ENCODE data around the gene PIGL. TPM values are rescaled to one million over a fixed set of nuclear protein-coding genes. Genes with fewer than 3 reads are reported as not detected.
A peak's percentile ranks its signal among the peaks of the same experiment; 100 is the strongest.

PIGL gene
- total RNA-seq, 8 experiments from 2014 or later: 14.3 to 59.9 (median 31.6) TPM

GRCh38 chr17:16339402-16339801 lies 122.4 kb downstream of the PIGL start:
- in situ Hi-C loops (cut with MboI; ENCODE audit: low pct_unique_long_range_greater_than_20kb in 2 of 9, low sequenced_read_pairs in 9 of 9, unreplicated experiment in 9 of 9): no loop called here
- WGBS, 10 experiments: 94 to 100% (median 100%) methylated on average over 1 of the region's 1 CpG; no CpG with 5 or more reads in 5 of the 10 experiments

GRCh38 chr17:16339959-16340358 lies 122.9 kb downstream of the PIGL start:
- H3K27ac ChIP-seq: no peak overlapping the region
- no peak for ATAC-seq (replicated peaks in 6 of 8)
- no peak overlapping the region for H3K4me3 ChIP-seq
- in situ Hi-C loops (cut with MboI; ENCODE audit: low pct_unique_long_range_greater_than_20kb in 2 of 9, low sequenced_read_pairs in 9 of 9, unreplicated experiment in 9 of 9): no loop called here
- 80 to 100% (median 100%) methylated on average over 1 of the region's 1 CpG; no CpG with 5 or more reads in 2 of the 10 experiments for WGBS, 10 experiments
- no peaks in the 10 kb centered on the region for H3K4me1 ChIP-seq (replicated peaks in 1 of 2)

More at GRCh38 chr17:16339402-16339801, 122.4 kb downstream of the PIGL start:
- ATAC-seq (replicated peaks in 6 of 8): no peak
- Histone ChIP-seq H3K27ac (no peak overlapping the region), H3K4me3 (no peak overlapping the region), H3K4me1 (replicated peaks in 1 of 2) (no peaks in the 10 kb centered on the region)

DNA sequence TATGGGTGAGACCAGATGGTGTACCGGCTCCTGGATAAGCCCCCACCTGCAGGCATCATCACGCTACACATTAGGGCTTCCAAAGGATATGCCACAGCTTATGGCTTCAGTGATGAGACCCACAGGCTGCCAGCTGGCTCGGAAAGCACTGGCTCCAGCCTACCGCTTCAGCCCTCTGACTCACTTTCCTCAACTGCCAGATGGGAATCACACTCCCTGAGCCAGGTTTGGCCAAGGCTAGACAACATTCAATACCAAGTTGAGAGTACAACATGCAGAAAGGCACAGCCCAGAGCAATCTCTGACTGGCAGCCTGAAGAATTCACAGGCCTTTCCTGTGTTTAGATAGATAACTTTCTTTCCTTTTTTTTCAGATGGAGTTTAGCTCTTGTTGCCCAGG lies 126.0 kb downstream of the PIGL start:
- ATAC-seq (replicated peaks in 6 of 8): peak in 1 of 8 experiments; percentile 10
- H3K4me1 ChIP-seq (replicated peaks in 1 of 2): no peaks in the 10 kb centered on the region
- no peak overlapping the region for H3K4me3 ChIP-seq
- 33 to 100% (median 100%) methylated on average over 1 of the region's 4 CpGs; no CpG with 5 or more reads in 4 of the 10 experiments for WGBS, 10 experiments
- in situ Hi-C loops (cut with MboI; ENCODE audit: low pct_unique_long_range_greater_than_20kb in 2 of 9, low sequenced_read_pairs in 9 of 9, unreplicated experiment in 9 of 9): no loop called here
- H3K27ac ChIP-seq: no peak overlapping the region

GRCh38 chr17:16343569-16343968 lies 126.6 kb downstream of the PIGL start:
- in situ Hi-C loops (cut with MboI; ENCODE audit: low pct_unique_long_range_greater_than_20kb in 2 of 9, low sequenced_read_pairs in 9 of 9, unreplicated experiment in 9 of 9): no loop called here
- ATAC-seq (replicated peaks in 6 of 8): no peak
- Histone ChIP-seq H3K27ac (no peak overlapping the region), H3K4me3 (no peak overlapping the region), H3K4me1 (replicated peaks in 1 of 2) (no peaks in the 10 kb centered on the region)
- no CpG with 5 or more reads among the region's 3 CpGs for WGBS, 10 experiments

DNA sequence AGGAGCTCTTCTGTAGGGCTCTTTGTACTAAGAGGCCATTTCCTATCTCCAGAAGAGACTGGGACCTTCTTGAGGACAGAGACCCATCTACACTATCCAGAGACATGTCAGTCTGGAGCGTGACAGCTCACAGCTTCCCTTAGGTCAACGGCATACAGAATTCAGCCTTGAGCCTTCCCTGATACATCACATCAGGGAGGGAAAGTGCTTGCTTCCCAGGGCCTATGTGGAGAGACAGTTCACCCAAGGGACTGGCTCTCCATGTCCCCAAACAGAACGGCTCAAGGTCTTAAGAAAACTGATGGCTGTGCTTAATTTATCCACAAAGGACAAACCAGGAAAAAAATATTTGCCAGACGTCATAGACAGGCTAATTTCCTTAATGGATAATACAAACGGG lies 128.6 kb downstream of the PIGL start:
- in situ Hi-C loops (cut with MboI; ENCODE audit: low pct_unique_long_range_greater_than_20kb in 2 of 9, low sequenced_read_pairs in 9 of 9, unreplicated experiment in 9 of 9): no loop called here
- H3K4me1 ChIP-seq (replicated peaks in 1 of 2): peaks cover 0 to 3% of the 10 kb centered on the region in 2 donors
- ATAC-seq (replicated peaks in 6 of 8): no peak
- H3K4me3 ChIP-seq: no peak overlapping the region
- H3K27ac ChIP-seq: no peak overlapping the region
- 43 to 100% (median 86%) methylated on average over 1 to 5 of the region's 5 CpGs; no CpG with 5 or more reads in 2 of the 10 experiments for WGBS, 10 experiments

- Histone ChIP-seq H3K4me1 (replicated peaks in 1 of 2) (peaks cover 0 to 9% of the 10 kb centered on the region in 2 donors), H3K4me3 (no peak overlapping the region), H3K27ac (no peak overlapping the region)
- in situ Hi-C loops (cut with MboI; ENCODE audit: low pct_unique_long_range_greater_than_20kb in 2 of 9, low sequenced_read_pairs in 9 of 9, unreplicated experiment in 9 of 9): no loop called here
- ATAC-seq (replicated peaks in 6 of 8): no peak
- WGBS, 10 experiments: 82 to 100% (median 100%) methylated on average over 1 to 6 of the region's 6 CpGs; no CpG with 5 or more reads in 3 of the 10 experiments
These were observed 129.8 kb downstream of the PIGL start for GRCh38 chr17:16346721-16347271.

- Histone ChIP-seq H3K4me1 (replicated peaks in 1 of 2) (peaks cover 0 to 9% of the 10 kb centered on the region in 2 donors), H3K4me3 (no peak overlapping the region), H3K27ac (no peak overlapping the region)
- in situ Hi-C loops (cut with MboI; ENCODE audit: low pct_unique_long_range_greater_than_20kb in 2 of 9, low sequenced_read_pairs in 9 of 9, unreplicated experiment in 9 of 9): no loop called here
- no peak for ATAC-seq (replicated peaks in 6 of 8)
- 82 to 100% (median 100%) methylated on average over 1 to 3 of the region's 6 CpGs; no CpG with 5 or more reads in 3 of the 10 experiments for WGBS, 10 experiments
These were observed 131.6 kb downstream of the PIGL start for GRCh38 chr17:16348586-16348985.

GRCh38 chr17:16349431-16349830 lies 132.4 kb downstream of the PIGL start:
- no peak for ATAC-seq (replicated peaks in 6 of 8)
- Histone ChIP-seq H3K4me3 (no peak overlapping the region), H3K4me1 (replicated peaks in 1 of 2) (peaks cover 0 to 9% of the 10 kb centered on the region in 2 donors), H3K27ac (no peak overlapping the region)
- in situ Hi-C loops (cut with MboI; ENCODE audit: low pct_unique_long_range_greater_than_20kb in 2 of 9, low sequenced_read_pairs in 9 of 9, unreplicated experiment in 9 of 9): no loop called here
- 93 to 100% (median 100%) methylated on average over 1 to 5 of the region's 5 CpGs; no CpG with 5 or more reads in 4 of the 10 experiments for WGBS, 10 experiments

GRCh38 chr17:16351831-16352230 lies 134.8 kb downstream of the PIGL start:
- peaks cover 0 to 9% of the 10 kb centered on the region in 2 donors for H3K4me1 ChIP-seq (replicated peaks in 1 of 2)
- ATAC-seq (replicated peaks in 6 of 8): no peak
- peak overlapping the region; percentile 85 to 86 for H3K27ac ChIP-seq
- in situ Hi-C loops (cut with MboI; ENCODE audit: low pct_unique_long_range_greater_than_20kb in 2 of 9, low sequenced_read_pairs in 9 of 9, unreplicated experiment in 9 of 9): loop anchor here in 1 of 9 experiments (25.0 kb wide), 1 partner anchor 160 kb away; no protein-coding TSS in a partner anchor
- H3K4me3 ChIP-seq: peak overlapping the region; percentile 46 to 69 (median 63)
- whole genome bisulfite sequencing, 10 experiments: 0 to 46% (median 7%) methylated on average over 5 to 10 of the region's 10 CpGs; no CpG with 5 or more reads in 1 of the 10 experiments

DNA sequence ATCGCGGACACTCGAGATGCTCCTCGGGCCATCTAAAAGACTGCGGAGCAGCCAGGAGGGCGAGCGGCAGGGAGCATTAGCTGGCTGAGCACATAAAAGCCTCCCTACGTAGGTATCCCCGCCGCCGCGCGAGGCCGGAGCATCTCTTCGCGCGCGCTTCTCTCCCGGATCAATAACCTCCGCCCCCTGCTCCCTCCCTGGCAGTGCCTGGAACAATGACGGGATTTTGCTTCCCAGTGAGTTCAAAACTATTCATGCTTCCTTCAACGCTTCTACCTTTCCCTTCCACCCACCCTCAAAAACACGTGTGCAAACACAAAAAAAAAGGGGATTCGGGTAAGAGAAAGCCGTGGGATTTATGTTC lies 135.3 kb downstream of the PIGL start:
- peak overlapping the region; percentile 46 to 69 (median 63) for H3K4me3 ChIP-seq
- in situ Hi-C loops (cut with MboI; ENCODE audit: low pct_unique_long_range_greater_than_20kb in 2 of 9, low sequenced_read_pairs in 9 of 9, unreplicated experiment in 9 of 9): loop anchor here in 1 of 9 experiments (25.0 kb wide), 1 partner anchor 160 kb away; no protein-coding TSS in a partner anchor
- peak; percentile 54 to 83 (median 80) for ATAC-seq (replicated peaks in 6 of 8)
- 0 to 2% (median 0%) methylated on average over 4 to 18 of the region's 25 CpGs; no CpG with 5 or more reads in 6 of the 10 experiments for WGBS, 10 experiments
- peak overlapping the region; percentile 85 to 86 for H3K27ac ChIP-seq
- peaks cover 0 to 9% of the 10 kb centered on the region in 2 donors for H3K4me1 ChIP-seq (replicated peaks in 1 of 2)

- in situ Hi-C loops (cut with MboI; ENCODE audit: low pct_unique_long_range_greater_than_20kb in 2 of 9, low sequenced_read_pairs in 9 of 9, unreplicated experiment in 9 of 9): loop anchor here in 1 of 9 experiments (25.0 kb wide), 1 partner anchor 160 kb away; no protein-coding TSS in a partner anchor
- Histone ChIP-seq H3K4me3 (peak overlapping the region; percentile 46 to 69 (median 63)), H3K4me1 (replicated peaks in 1 of 2) (peaks cover 0 to 9% of the 10 kb centered on the region in 2 donors), H3K27ac (peak overlapping the region; percentile 85 to 86)
- ATAC-seq (replicated peaks in 6 of 8): peak; percentile 62 to 71 (median 66)
- WGBS, 10 experiments: 0 to 6% (median 1%) methylated on average over 2 to 16 of the region's 75 CpGs; no CpG with 5 or more reads in 7 of the 10 experiments
These were observed 135.8 kb downstream of the PIGL start for GRCh38 chr17:16352667-16353316.

DNA sequence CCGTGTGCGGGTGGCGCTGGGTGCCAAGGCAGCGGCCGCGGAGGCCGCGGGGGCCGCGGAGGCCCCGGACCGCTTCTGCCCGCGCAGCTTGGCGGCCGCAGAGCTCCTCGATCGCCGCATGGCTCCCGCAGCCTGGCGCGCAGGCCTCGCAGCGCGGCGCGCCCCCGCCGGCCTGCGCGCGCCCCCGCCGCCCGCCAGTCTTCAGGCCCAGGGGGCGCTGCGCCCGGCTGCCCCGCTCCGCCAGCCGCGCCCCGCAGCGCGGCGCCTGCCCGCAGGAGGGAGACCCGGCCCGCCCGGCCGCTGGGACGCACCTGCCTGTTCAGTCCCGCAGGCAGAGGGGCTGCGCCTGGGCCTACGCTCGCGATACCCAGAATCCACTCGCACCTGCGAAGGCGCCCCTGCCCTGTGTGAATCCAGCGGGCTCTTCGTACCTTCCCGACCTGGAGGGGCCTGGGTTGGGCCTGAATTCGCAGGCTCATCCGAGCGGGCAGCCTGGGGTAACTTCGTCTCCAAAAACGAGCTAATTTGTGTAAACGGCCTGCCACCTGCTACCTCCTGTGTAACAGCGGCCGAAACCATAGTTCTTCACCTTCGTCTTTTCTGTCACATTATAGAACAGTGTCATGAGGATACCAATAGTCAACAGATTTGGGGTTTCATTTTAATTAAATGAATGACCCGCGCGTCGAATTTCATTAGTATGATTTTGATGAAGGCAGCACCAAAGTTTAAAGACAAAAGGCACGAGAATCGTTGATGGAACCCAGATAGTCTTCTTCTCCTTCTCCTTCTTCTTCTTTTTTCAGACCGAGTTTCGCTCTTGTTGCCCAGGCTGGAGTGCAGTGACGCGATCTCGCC lies 136.5 kb downstream of the PIGL start, which contains the start of gene CENPV:
Gene CENPV (minus strand): TSS at position 153 of the 858 bp plus-strand sequence. CDS start 33 bp downstream, at position 120.
- Histone ChIP-seq H3K4me1 (replicated peaks in 1 of 2) (peaks cover 0 to 9% of the 10 kb centered on the region in 2 donors), H3K4me3 (peak within 1 kb of the TSS; percentile 46 to 69 (median 63)), H3K27ac (peak within 1 kb of the TSS; percentile 85 to 86)
- ATAC-seq (replicated peaks in 6 of 8): peak; percentile 50 to 84 (median 68)
- in situ Hi-C loops (cut with MboI; ENCODE audit: low pct_unique_long_range_greater_than_20kb in 2 of 9, low sequenced_read_pairs in 9 of 9, unreplicated experiment in 9 of 9): loop anchor here in 1 of 9 experiments (25.0 kb wide), 1 partner anchor 159 kb away; no protein-coding TSS in a partner anchor
- 48 to 100% (median 94%) methylated on average over 1 to 19 of the region's 83 CpGs; no CpG with 5 or more reads in 1 of the 10 experiments for WGBS, 10 experiments
